CD4-positive, alpha-beta T cell treated with Interleukin-6 at 100 ng/mL for 8 hours (primary cell): ENCODE measurements around the gene RORB.

ENCODE experiments used
- DNase-seq: peaks from one replicate; pipeline ENCODE4 v3.0.0-alpha.2; 2020; ENCODE audit warnings: mixed read lengths, low spot score

Gene RORB

DNA sequence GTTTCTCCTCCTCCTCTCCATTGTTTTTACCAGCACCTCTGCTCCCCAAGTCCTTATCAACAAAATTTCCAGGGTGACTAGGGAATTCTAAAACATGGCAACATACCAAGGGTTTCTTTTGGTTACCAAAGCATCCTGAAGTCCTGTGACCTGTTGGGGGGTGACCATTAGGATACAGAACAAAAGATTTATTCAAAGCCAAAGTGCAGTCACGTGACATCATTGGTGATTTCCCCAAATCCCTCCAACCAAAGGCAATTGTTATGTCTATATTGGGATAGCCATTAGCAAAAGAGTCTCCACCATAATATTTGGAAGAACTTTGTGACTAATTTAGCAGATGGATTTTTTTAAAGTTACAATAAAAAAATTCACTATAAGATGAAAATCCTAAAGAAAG lies 222.2 kb downstream of the RORB start:
- no peak for DNase-seq

DNA sequence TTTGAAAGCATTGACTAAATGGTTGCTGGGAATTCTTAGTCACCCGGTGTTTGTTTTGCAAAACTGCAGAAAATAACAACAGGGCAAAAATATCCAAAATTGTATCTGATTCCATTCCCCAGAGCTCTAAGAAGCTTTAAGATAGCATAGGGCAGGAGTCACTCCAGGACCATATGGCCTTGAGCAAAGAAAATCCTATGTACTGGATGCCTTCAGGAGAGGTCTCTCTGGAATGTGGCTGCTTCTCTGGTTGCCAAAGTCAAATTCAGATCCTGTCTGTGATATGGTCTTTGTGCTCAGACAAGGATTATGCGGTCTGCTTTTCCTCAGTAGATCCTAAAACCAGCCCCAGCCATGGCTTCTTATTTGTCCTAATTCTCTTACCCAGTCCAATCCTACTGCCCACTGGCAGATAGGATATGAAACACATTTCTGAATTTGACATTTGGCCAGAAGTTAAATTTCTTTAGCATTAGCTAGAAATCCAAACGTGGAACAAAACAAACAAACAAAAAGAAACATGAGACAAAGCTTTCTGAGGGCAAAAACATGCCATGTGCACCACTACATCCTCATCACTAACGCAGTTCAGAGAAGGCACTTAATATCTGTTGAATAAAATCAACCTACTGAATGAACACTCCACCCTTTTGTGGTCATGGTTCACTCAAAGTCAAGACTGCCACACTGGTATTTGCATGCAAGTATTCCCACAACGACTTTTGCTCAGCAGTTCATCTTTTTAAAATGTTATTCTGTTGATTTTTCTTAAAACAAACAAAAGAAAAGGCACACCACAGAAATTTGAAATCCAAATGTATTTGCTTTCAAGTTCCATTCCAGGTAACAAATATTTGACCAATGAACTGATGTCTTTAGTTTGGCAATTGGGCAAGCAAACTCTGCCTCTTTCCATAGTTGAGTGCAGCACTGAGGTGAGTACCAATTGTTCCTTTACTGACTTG lies 224.8 kb downstream of the RORB start:
- DNase-seq = no peak

GRCh38 chr9:74724317-74724716 lies 227.2 kb downstream of the RORB start:
- no peak for DNase-seq

DNA sequence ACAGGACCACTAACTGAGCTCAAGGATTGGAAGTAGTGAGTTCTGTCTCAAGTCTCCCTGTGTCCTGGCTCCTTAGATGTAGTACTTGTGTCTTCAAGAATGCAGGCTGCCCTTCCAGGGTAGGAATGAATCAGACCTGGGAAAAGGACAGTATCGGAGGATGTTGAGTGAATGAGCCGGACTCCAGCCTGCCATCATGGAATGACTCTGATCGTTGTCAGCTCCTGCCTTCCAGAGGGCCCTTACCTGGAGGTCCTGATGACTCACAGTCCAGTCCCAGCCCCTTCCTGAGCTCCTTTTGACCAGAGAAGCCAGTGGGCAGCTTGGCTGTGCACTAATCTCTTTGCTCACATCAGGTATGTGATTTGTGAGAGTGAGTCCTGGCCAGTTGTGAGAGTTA lies 229.4 kb downstream of the RORB start:
- no peak for DNase-seq

DNA sequence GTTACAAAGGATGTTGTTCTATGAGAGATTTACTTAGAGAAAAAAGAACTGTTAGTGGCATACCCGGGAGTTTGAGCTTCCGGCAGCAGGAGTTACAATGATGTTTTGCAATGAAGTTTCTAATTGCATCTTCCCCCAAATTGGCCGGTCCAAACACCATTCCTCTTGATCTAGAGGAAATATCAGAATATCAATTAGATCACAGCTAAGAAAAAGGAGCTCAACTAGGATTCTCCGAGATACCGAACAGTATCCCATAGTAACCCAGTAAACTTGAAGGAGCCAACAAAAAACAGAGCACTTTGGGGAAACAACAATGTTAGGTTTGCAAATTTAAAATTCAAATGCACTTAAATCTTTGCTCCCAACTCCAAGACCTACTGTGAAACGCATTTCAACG lies 231.0 kb downstream of the RORB start:
- no peak for DNase-seq

DNA sequence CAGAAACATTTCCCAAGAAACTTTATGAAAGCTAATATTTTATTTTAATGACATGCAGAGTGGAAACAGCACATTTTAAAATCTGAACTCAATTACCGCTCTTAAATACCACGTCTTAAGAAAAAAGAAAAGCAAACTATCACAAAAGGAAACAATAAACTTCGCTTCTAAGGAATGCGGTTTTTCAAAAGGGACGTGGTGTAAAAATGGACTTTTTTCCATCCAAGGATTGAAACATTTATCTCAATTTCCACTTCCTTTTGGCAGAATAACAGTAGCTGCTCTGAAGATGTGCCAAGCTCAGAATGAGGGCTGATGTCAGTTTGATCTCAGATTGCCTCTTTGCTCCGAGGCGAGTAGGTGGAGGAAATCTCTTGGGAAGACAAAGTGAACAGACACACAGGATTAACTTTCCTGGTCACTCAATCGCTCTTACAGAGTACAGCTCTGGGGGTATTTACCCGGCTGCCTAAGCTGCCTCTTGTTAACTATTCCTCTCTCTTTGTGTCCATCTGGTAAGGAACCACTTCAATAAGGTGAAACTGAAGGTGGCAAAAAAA lies 232.1 kb downstream of the RORB start:
- DNase-seq = no peak

GRCh38 chr9:74735761-74736160 lies 238.6 kb downstream of the RORB start:
- DNase-seq = no peak

GRCh38 chr9:74736646-74737045 lies 239.5 kb downstream of the RORB start:
- DNase-seq = no peak

- DNase-seq = no peak
Observed at GRCh38 chr9:74742191-74742790, 245.2 kb downstream of the RORB start.
